Measurements from ENCODE around the gene PDHB. TPM values are rescaled to one million over a fixed set of nuclear protein-coding genes. Genes with fewer than 3 reads are reported as not detected.

PDHB gene
- total and polyA plus RNA-seq, 4 donors = 47.8 to 92.1 (median 60.6) TPM

DNA sequence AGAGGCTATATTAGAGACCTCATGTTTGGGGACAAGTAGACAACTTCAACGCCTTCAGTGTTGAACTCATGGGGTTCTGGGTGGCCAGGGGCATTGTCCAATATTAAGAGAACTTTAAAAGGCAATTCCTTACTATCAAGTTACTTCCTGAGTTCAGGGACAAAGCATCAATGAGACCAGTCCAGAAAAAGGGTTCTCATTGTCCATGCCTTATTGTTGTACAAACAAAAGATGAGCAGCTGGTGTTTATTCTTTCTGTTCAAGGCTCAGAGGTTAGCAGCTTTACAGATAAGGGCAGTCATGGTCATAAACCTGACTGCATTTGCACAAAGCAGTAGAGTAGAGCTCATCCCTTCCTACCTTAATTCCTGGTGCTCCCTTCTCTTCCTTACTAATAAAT, 18.5 kb upstream of the PDHB start:
- H3K27ac ChIP-seq (ENCODE audit: low read depth in 1 of 2, low read length in 2 of 2) = no peak overlapping the region
- WGBS = 86% methylated on average over 1 of the region's 1 CpG
- peaks cover 4 to 9% (median 6%) of the 10 kb centered on the region in 4 donors for H3K9me3 ChIP-seq (ENCODE audit: control insufficient read depth in 4 of 4, low read length in 3 of 4)
- no peak for DNase-seq (ENCODE audit: low spot score)
- TF ChIP-seq HNF4G (IDR thresholded peaks at IDR 0.05) = no peak
- no peak for TF ChIP-seq NR2F2 (IDR thresholded peaks at IDR 0.05)
- no peak for TF ChIP-seq HNF4A (conservative IDR thresholded peaks at IDR 0.05)
- TF ChIP-seq ATF3 (IDR thresholded peaks at IDR 0.05) = no peak
- TF ChIP-seq FOXA2 (IDR thresholded peaks at IDR 0.05) = no peak
- no peak for TF ChIP-seq ZBTB33 (IDR thresholded peaks at IDR 0.05)
- no peak overlapping the region for H3K9ac ChIP-seq (ENCODE audit: low read depth in 1 of 2, low read length in 2 of 2)
- no peaks in the 10 kb centered on the region for H3K27me3 ChIP-seq (ENCODE audit: control insufficient read depth in 4 of 4, insufficient read depth in 4 of 4, low read length in 3 of 4)
- no peaks in the 10 kb centered on the region for H3K4me1 ChIP-seq (ENCODE audit: control insufficient read depth in 4 of 4, insufficient read depth in 4 of 4, low read length in 3 of 4)
- H3K4me3 ChIP-seq (ENCODE audit: low read depth in 1 of 3, low read length in 3 of 3) = no peak overlapping the region
- H3K36me3 ChIP-seq (ENCODE audit: control insufficient read depth in 4 of 4, insufficient read depth in 3 of 4, low read depth in 1 of 4, low read length in 3 of 4) = no peaks in the 10 kb centered on the region

DNA sequence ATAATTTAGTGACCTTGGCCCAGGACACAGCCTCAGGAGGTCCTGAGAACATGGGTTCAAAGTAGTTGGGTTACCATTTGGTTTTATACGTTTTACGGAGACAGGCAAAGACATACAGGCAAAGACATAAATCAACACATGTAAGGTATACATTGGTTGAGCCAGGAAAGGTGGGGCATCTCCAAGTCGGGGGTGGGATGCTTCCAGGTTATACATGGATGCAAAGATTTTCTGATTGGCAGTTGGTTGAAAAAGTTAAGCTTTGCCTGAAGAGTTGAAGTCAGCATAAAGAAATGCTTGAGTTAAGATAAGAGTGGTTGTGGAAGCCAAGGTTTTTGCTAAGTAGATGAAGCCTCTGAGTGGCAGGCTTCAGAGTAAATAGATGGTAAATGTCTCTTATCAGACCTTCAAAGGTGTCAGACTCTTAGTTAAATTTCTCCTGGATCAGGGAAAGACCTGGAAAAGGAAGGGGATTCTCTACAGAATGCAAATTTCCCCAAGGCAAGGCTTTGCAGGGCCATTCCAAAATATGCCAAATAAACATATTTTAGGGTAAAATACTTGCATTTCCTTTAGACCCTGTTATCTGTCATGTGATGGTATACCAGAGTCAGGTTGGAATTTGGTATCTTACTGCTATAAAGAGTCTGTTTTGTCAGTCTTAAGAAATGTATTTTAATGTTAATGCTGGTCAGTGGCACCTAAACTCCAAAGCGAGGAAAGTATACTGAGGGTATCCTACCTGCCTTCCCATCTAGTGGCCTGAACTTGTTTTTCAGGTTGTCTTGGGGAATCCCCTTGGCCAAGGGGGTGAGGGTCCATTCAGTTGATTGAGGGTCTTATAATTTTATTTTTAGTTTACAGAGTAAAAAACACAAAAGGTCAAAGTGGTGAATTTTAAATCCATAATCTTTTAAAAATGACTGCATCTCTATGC, 8.2 kb upstream of the PDHB start:
- H3K27ac ChIP-seq (ENCODE audit: low read depth in 1 of 2, low read length in 2 of 2) = no peak overlapping the region
- 86% methylated on average over 4 of the region's 4 CpGs for WGBS
- no peak for DNase-seq (ENCODE audit: low spot score)
- no peak for TF ChIP-seq ZBTB33 (IDR thresholded peaks at IDR 0.05)
- TF ChIP-seq TAF1 (conservative IDR thresholded peaks at IDR 0.05) = no peak
- TF ChIP-seq FOXA1 (IDR thresholded peaks at IDR 0.05) = no peak
- TF ChIP-seq ATF3 (IDR thresholded peaks at IDR 0.05) = no peak
- no peak for TF ChIP-seq YY1 (IDR thresholded peaks at IDR 0.05)
- no peak for TF ChIP-seq NR2F2 (IDR thresholded peaks at IDR 0.05)
- TF ChIP-seq RAD21 (IDR thresholded peaks at IDR 0.05) = no peak
- TF ChIP-seq RXRA (IDR thresholded peaks at IDR 0.05) = no peak
- TF ChIP-seq FOXA2 (IDR thresholded peaks at IDR 0.05) = no peak
- no peak for TF ChIP-seq REST (IDR thresholded peaks at IDR 0.05)
- no peak for TF ChIP-seq HNF4A (conservative IDR thresholded peaks at IDR 0.05)
- no peak for TF ChIP-seq MAX (IDR thresholded peaks at IDR 0.05)
- no peak for TF ChIP-seq HNF4G (IDR thresholded peaks at IDR 0.05)
- TF ChIP-seq JUND (IDR thresholded peaks at IDR 0.05) = no peak
- TF ChIP-seq CTCF (IDR thresholded peaks at IDR 0.05; ENCODE audit: low read depth, low read length, missing input control) = no peak
- no peak for TF ChIP-seq GABPA (IDR thresholded peaks at IDR 0.05 in 1 of 2, conservative IDR thresholded peaks at IDR 0.05 in 1 of 2)
- no peak for TF ChIP-seq EGR1 (IDR thresholded peaks at IDR 0.05; ENCODE audit: low read depth in 2 of 2)
- TF ChIP-seq SP1 (IDR thresholded peaks at IDR 0.05) = no peak
- H3K4me3 ChIP-seq (ENCODE audit: low read depth in 1 of 3, low read length in 3 of 3) = no peak overlapping the region
- no peaks in the 10 kb centered on the region for H3K36me3 ChIP-seq (ENCODE audit: control insufficient read depth in 4 of 4, insufficient read depth in 3 of 4, low read depth in 1 of 4, low read length in 3 of 4)
- no peaks in the 10 kb centered on the region for H3K9me3 ChIP-seq (ENCODE audit: control insufficient read depth in 4 of 4, low read length in 3 of 4)
- no peaks in the 10 kb centered on the region for H3K4me1 ChIP-seq (ENCODE audit: control insufficient read depth in 4 of 4, insufficient read depth in 4 of 4, low read length in 3 of 4)
- no peak overlapping the region for H3K9ac ChIP-seq (ENCODE audit: low read depth in 1 of 2, low read length in 2 of 2)
- no peaks in the 10 kb centered on the region for H3K27me3 ChIP-seq (ENCODE audit: control insufficient read depth in 4 of 4, insufficient read depth in 4 of 4, low read length in 3 of 4)

All from liver (tissue), 9 donors.